Sigmoid colon (tissue), 4 donors: ENCODE data around the gene SHANK1.

ENCODE experiments used
- EP300 ChIP-seq, 4 donors: sonication (generic); formaldehyde crosslinking; IDR thresholded peaks; one replicate each; pipeline ENCODE4 v1.6.1; 2017; ENCODE audit warnings: antibody characterized with exemption in 4 of 4
- POLR2AphosphoS5 ChIP-seq, 4 donors: sonication (generic); formaldehyde crosslinking; IDR thresholded peaks; one replicate each; pipeline ENCODE4 v1.6.1; 2017; ENCODE audit warnings: antibody characterized with exemption in 4 of 4
- TF ChIP-seq, protein P1 (sequence below), 4 experiments: fragments of 450-650 bp in 3 of 4; fragments of 200-600 bp in 1 of 4; IDR thresholded peaks; one replicate each; pipeline ENCODE4 v1.5.1; 2016 to 2019; ENCODE audit warnings: antibody characterized with exemption in 4 of 4, mild to moderate bottlenecking in 3 of 4, moderate library complexity in 2 of 4

DNA sequence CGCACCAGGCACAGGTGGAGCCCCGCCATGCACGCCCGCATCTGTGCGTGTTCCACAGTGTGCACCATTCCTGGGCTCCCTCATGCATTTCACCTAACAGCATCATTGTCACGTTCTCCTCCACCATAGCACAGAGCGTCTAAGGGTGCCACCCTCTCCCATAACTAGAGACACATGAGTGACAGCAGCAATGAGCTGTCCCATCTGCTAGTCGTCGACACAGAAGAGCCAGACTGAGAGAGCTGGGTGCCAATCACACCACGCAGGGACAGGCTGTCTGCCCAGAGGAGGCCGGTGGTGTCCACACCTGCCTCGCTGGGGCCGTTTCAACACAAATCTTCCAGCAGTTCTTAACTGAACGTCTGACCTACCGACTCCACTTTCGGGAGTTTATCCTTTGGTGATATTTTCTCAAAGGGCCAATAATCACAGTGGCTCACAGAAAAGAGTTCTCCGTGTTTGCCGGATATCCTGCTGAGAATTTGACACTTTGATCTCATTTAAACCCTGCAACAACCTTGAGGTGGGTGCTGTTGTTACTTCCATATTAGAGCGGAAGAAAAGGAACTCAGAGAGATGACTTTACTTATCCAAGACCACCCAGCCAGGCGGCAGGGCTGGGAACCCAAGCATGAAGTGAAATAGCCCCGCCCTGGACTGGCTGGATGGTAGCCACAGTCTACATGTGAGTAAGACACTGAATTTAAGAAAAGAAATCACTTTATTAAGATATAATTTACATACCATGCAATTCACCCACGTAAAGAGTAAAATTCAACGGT is 19.7 kb upstream of the SHANK1 start:
- TF ChIP-seq, protein P1, sequence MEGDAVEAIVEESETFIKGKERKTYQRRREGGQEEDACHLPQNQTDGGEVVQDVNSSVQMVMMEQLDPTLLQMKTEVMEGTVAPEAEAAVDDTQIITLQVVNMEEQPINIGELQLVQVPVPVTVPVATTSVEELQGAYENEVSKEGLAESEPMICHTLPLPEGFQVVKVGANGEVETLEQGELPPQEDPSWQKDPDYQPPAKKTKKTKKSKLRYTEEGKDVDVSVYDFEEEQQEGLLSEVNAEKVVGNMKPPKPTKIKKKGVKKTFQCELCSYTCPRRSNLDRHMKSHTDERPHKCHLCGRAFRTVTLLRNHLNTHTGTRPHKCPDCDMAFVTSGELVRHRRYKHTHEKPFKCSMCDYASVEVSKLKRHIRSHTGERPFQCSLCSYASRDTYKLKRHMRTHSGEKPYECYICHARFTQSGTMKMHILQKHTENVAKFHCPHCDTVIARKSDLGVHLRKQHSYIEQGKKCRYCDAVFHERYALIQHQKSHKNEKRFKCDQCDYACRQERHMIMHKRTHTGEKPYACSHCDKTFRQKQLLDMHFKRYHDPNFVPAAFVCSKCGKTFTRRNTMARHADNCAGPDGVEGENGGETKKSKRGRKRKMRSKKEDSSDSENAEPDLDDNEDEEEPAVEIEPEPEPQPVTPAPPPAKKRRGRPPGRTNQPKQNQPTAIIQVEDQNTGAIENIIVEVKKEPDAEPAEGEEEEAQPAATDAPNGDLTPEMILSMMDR (IDR thresholded peaks at IDR 0.05): no peak
- TF ChIP-seq EP300 (IDR thresholded peaks at IDR 0.05) (no peak), POLR2AphosphoS5 (IDR thresholded peaks at IDR 0.05) (no peak)
